Bronchial epithelial cell (primary cell): ENCODE data around the gene THEM4. TPM values are rescaled to one million over a fixed set of nuclear protein-coding genes. Genes with fewer than 3 reads are reported as not detected.
"Not testable (repeated sequence)": the region's sequence is repeated elsewhere in the genome, so short reads cannot be mapped to it uniquely, and the experiment has no call there.

Experiments
- DNase-seq: peaks from one replicate; pipeline ENCODE4 v3.0.0-alpha.2; 2010; ENCODE audit warnings: low read depth
- FAIRE-seq: peaks from 2 replicates; lab custom pipeline; 2011; peaks lifted over from hg19 to GRCh38; lab: Jason Lieb, UNC
- H3K27me3 ChIP-seq: 2 replicates; pipeline ENCODE4 v1.5.1; 2011; ENCODE audit warnings: low read length; ENCODE audit not compliant: control insufficient read depth, insufficient read depth
- H3K36me3 ChIP-seq: 2 replicates; pipeline ENCODE4 v1.5.1; 2011; ENCODE audit warnings: low read length; ENCODE audit not compliant: control insufficient read depth, insufficient read depth
- H3K4me3 ChIP-seq: 2 replicates; pipeline ENCODE4 v1.5.1; 2011; ENCODE audit warnings: mild to moderate bottlenecking, low read depth, low read length, control low read depth
- CTCF ChIP-seq: IDR thresholded peaks from 2 replicates; pipeline ENCODE4 v1.5.1; 2011; ENCODE audit warnings: mild to moderate bottlenecking, moderate library complexity, low read length, control low read depth, inconsistent platforms; ENCODE audit not compliant: insufficient read depth, severe bottlenecking
- total RNA-seq: library from RNA; depleted of rRNA; stranded (reverse); fragments of >200 nt; gene quantifications from 2 replicates; pipeline ENCODE4 v1.2.1, GENCODE V29; 2014

The THEM4 gene
- total RNA-seq, 1 donor from 2014 or later: 9.7 TPM

GRCh38 chr1:151905070-151905442 lies 4.3 kb downstream of the THEM4 start:
- DNase-seq: no peak
- TF ChIP-seq CTCF: no peak
- no peak overlapping the region for H3K4me3 ChIP-seq
- no peak for FAIRE-seq
- H3K36me3 ChIP-seq: no peaks in the 10 kb centered on the region
- H3K27me3 ChIP-seq: no peaks in the 10 kb centered on the region

DNA sequence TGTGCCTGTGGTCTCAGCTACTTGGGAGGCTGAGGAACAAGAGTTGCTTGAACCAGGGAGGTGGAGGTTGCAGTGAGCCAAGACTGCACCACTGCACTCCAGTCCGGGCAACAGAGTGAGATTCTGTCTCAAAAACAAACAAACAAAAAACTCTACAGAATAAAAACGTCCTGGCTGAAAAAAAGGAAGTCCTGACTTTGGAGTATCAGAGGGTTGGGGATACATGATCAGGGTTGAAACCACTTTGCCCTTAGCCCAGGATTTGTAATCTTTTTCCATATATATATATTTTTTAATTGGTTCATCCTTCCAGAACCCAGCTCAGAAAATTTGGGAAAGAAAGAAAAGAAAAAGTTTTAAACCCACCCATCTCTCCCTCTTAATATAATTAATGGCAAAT lies 6.5 kb downstream of the THEM4 start:
- H3K4me3 ChIP-seq: no peak overlapping the region
- DNase-seq: no peak
- no peak for TF ChIP-seq CTCF
- H3K36me3 ChIP-seq: no peaks in the 10 kb centered on the region
- FAIRE-seq: no peak
- no peaks in the 10 kb centered on the region for H3K27me3 ChIP-seq

DNA sequence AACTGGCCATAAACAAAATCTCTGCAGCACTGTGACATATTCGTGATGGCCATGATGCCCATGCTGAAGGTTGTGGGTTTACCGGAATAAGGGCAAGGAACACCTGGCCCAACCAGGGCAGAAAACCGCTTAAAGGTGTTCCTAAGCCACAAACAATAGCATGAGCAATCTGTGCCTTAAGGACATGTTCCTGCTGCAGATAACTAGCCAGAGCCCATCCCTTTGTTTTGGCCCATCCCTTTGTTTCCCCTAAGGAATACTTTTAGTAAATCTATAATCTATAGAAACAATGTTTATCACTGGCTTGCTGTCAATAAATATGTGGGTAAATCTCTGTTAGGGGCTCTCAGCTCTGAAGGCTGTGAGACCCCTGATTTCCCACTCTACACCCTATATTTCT lies 8.5 kb downstream of the THEM4 start:
- DNase-seq, H3K36me3 ChIP-seq, H3K4me3 ChIP-seq, FAIRE-seq, H3K27me3 ChIP-seq: not testable (repeated sequence)

- no peak for FAIRE-seq
- DNase-seq: no peak
Measured at GRCh38 chr1:151898519-151898991, 10.8 kb downstream of the THEM4 start.

DNA sequence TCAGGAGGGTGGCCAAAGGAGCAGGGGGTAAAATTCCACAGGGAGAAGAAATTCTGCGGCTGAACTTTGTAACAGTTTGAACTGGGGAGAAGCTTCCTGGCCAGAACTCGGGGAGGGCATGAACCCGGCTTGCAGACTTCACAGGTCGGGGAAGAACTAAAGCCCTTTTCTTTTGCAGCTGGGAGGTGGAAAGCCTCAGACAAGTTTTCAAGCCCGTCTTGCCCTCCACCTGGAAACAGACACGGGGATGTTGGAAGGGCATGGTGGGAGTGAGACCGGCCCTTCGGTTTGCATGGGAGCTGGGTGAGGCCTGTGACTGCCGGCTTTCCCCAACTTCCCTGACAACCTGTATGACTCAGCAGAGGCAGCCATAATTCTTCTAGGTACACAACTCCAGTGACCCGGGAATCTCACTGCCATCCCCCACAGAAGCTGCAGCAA lies 11.3 kb downstream of the THEM4 start:
- H3K4me3 ChIP-seq: no peak overlapping the region
- no peak for DNase-seq

More at GRCh38 chr1:151898519-151898991, 10.8 kb downstream of the THEM4 start:
- no peak for TF ChIP-seq CTCF
- no peak overlapping the region for H3K4me3 ChIP-seq
- H3K36me3 ChIP-seq: no peaks in the 10 kb centered on the region
- no peaks in the 10 kb centered on the region for H3K27me3 ChIP-seq

More for the DNA sequence above, 11.3 kb downstream of the THEM4 start:
- TF ChIP-seq CTCF: no peak
- Histone ChIP-seq H3K36me3 (no peaks in the 10 kb centered on the region), H3K27me3 (no peaks in the 10 kb centered on the region)
- FAIRE-seq: no peak
